Activated CD4-positive, alpha-beta memory T cell treated with anti-CD3 and anti-CD28 coated beads for 36 hours (primary cell): ENCODE results near the gene HELZ. TPM values are rescaled to one million over a fixed set of nuclear protein-coding genes. Genes with fewer than 3 reads are reported as not detected.
"Not testable (repeated sequence)": the region's sequence is repeated elsewhere in the genome, so short reads cannot be mapped to it uniquely, and the experiment has no call there.

Experiments
- CTCF ChIA-PET: fragments of 350-600 bp; sonication (Branson Sonifier 250); formaldehyde crosslinking; loops from one replicate; lab custom pipeline; 2021; ENCODE audit warnings: antibody characterized with exemption, inconsistent platforms; lab: Charles Lee
- POLR2A ChIA-PET: fragments of 350-600 bp; sonication (Branson Sonifier 250); formaldehyde crosslinking; loops from one replicate; lab custom pipeline; 2021; ENCODE audit warnings: antibody characterized with exemption; lab: Charles Lee
- DNase-seq: peaks from one replicate; pipeline ENCODE4 v3.0.0-alpha.2; 2020
- H3K27ac Mint-ChIP-seq: one replicate; pipeline ENCODE4 v1.8.0; 2021; ENCODE audit warnings: mixed read lengths
- H3K27me3 Mint-ChIP-seq: one replicate; pipeline ENCODE4 v1.8.0; 2021; ENCODE audit warnings: mixed read lengths
- H3K36me3 Mint-ChIP-seq: one replicate; pipeline ENCODE4 v1.8.0; 2021; ENCODE audit warnings: mixed read lengths
- H3K4me1 Mint-ChIP-seq: one replicate; pipeline ENCODE4 v1.8.0; 2021; ENCODE audit warnings: low read depth, mixed read lengths
- H3K4me3 Mint-ChIP-seq: one replicate; pipeline ENCODE4 v1.8.0; 2021; ENCODE audit warnings: mild to moderate bottlenecking, mixed read lengths
- H3K9me3 Mint-ChIP-seq: one replicate; pipeline ENCODE4 v1.8.0; 2021; ENCODE audit warnings: mixed read lengths
- intact Hi-C: fragments of 100-400 bp; cut with micrococcal nuclease; formaldehyde crosslinking; loops from one replicate; pipeline ENCODE4 v1.15.1; 2023
- total RNA-seq, 2 experiments: library from RNA; stranded (reverse); gene quantifications; one replicate each; pipeline ENCODE4 v1.2.3, GENCODE V29; 2021

Gene HELZ
- total RNA-seq, 2 experiments from 2014 or later: 52.0 to 53.1 TPM

DNA sequence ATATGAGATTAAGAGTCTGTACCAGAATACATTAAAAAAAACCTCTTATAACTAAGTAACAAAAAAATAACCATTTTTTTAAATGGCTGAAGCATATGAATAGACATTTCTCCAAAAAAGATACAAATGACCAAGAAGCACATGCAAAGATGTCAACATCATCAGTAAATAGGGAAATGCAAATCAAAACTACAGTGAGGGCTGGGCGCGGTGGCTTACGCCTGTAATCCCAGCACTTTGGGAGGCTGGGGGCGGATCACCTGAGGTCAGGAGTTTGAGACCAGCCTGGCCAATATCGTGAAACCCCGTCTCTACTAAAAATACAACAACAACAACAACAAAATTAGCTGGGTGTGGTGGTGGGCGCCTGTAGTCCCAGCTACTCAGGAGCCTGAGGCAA is 140.4 kb downstream of the HELZ start:
- Mint-ChIP-seq H3K4me1 (peaks cover 35% of the 10 kb centered on the region), H3K36me3 (peaks cover 46% of the 10 kb centered on the region)
- H3K9me3 Mint-ChIP-seq, H3K27ac Mint-ChIP-seq, H3K27me3 Mint-ChIP-seq, H3K4me3 Mint-ChIP-seq, intact Hi-C loops, POLR2A ChIA-PET, CTCF ChIA-PET, DNase-seq: not testable (repeated sequence)

DNA sequence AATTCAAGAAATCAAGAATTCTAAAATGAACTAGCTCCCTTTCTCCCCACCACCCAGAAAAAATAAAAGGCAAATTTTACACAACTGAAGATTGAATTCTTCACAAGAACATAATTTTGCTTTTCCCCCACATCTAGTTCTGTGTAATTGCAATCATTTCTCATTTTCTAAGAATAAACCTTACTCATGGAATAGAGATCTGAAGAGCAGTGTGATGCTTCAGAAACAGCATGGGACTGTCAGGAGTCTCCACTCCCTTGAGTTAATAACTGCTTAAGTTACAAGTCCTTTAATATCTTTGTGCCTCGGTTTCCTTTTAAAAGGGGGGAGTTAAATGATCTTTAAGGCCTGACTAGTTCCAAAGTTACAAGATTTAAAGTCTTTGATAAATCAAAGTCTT is 147.0 kb downstream of the HELZ start:
- intact Hi-C loops: no loop called here
- CTCF ChIA-PET: no interaction called here
- H3K9me3 Mint-ChIP-seq: no peaks in the 10 kb centered on the region
- H3K27me3 Mint-ChIP-seq: no peaks in the 10 kb centered on the region
- no peak for DNase-seq
- peaks cover 63% of the 10 kb centered on the region for H3K4me1 Mint-ChIP-seq
- no peak overlapping the region for H3K4me3 Mint-ChIP-seq
- H3K36me3 Mint-ChIP-seq: peaks cover 25% of the 10 kb centered on the region
- no peak overlapping the region for H3K27ac Mint-ChIP-seq
- POLR2A ChIA-PET: no interaction called here

DNA sequence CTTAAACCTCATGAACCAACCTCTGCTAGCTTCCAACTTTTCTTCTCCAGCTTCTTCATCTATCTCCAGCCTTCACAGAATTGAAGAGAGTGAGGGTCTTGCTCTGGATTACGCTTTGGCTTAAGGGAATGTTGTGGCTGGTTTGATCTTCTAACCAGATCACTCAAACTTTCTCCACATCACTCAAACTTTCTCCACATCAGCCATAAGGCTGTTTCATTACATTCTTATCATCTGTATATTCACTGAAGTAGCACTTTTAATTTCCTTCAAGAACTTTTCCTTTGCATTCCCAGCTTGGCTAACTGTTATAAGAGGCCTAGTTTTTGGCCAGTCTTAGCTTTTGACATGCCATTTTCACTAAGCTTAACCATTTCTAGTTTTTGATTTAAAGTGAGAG is 148.4 kb downstream of the HELZ start:
- H3K4me3 Mint-ChIP-seq: no peak overlapping the region

GRCh38 chr17:67095803-67096202 is 149.2 kb downstream of the HELZ start:
- no peaks in the 10 kb centered on the region for H3K27me3 Mint-ChIP-seq
- peaks cover 51% of the 10 kb centered on the region for H3K4me1 Mint-ChIP-seq
- ChIA-PET CTCF (no interaction called here), POLR2A (no interaction called here)
- H3K9me3 Mint-ChIP-seq: no peaks in the 10 kb centered on the region
- H3K4me3 Mint-ChIP-seq: no peak overlapping the region
- intact Hi-C loops: no loop called here
- H3K36me3 Mint-ChIP-seq: peaks cover 15% of the 10 kb centered on the region
- no peak for DNase-seq
- H3K27ac Mint-ChIP-seq: peak overlapping the region; percentile 3

More for the DNA sequence above, 148.4 kb downstream of the HELZ start:
- Mint-ChIP-seq H3K27me3 (no peaks in the 10 kb centered on the region), H3K4me1 (peaks cover 56% of the 10 kb centered on the region), H3K27ac (no peak overlapping the region), H3K9me3 (no peaks in the 10 kb centered on the region), H3K36me3 (peaks cover 19% of the 10 kb centered on the region)
- intact Hi-C loops: no loop called here
- ChIA-PET CTCF (no interaction called here), POLR2A (no interaction called here)
- DNase-seq: no peak

- DNase-seq: peak; percentile 44
- Mint-ChIP-seq H3K36me3 (peaks cover 12% of the 10 kb centered on the region), H3K4me1 (peaks cover 53% of the 10 kb centered on the region), H3K27ac (peak overlapping the region; percentile 3)
- H3K9me3 Mint-ChIP-seq, CTCF ChIA-PET, H3K27me3 Mint-ChIP-seq, intact Hi-C loops, POLR2A ChIA-PET, H3K4me3 Mint-ChIP-seq: not testable (repeated sequence)
Observed at GRCh38 chr17:67095291-67095690, 149.7 kb downstream of the HELZ start.

DNA sequence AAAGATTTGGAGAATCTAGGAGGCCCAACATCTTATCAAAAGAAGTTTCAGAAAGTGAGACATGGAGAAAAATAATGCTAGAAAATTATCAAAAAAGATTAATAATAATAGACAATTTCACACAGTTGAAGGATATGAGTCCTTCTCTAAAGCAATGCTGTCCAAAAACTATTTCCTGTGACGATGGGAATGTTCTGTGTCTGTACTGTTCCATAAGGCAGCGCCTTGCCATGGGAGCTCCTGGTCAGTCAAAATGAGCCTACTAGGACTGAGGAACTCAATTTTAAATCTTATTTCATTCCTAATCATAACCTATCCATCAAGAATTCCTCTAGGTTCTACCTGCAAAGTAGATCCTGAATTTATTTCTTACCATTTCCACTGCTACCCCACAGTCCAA is 151.6 kb downstream of the HELZ start:
- Mint-ChIP-seq H3K27ac (no peak overlapping the region), H3K4me1 (peaks cover 53% of the 10 kb centered on the region), H3K4me3 (no peak overlapping the region), H3K36me3 (peaks cover 13% of the 10 kb centered on the region), H3K27me3 (no peaks in the 10 kb centered on the region), H3K9me3 (no peaks in the 10 kb centered on the region)
- no peak for DNase-seq
- ChIA-PET POLR2A (no interaction called here), CTCF (no interaction called here)
- intact Hi-C loops: no loop called here

GRCh38 chr17:67092710-67093109 is 152.3 kb downstream of the HELZ start:
- POLR2A ChIA-PET, DNase-seq, intact Hi-C loops, H3K27me3 Mint-ChIP-seq, CTCF ChIA-PET, H3K27ac Mint-ChIP-seq, H3K9me3 Mint-ChIP-seq, H3K4me3 Mint-ChIP-seq: not testable (repeated sequence)
- Mint-ChIP-seq H3K36me3 (peaks cover 16% of the 10 kb centered on the region), H3K4me1 (peaks cover 48% of the 10 kb centered on the region)

GRCh38 chr17:67092291-67092690 is 152.7 kb downstream of the HELZ start:
- H3K4me3 Mint-ChIP-seq: no peak overlapping the region
- intact Hi-C loops: no loop called here
- no peak for DNase-seq
- ChIA-PET CTCF (no interaction called here), POLR2A (no interaction called here)
- H3K36me3 Mint-ChIP-seq: peaks cover 16% of the 10 kb centered on the region
- no peaks in the 10 kb centered on the region for H3K9me3 Mint-ChIP-seq
- H3K27ac Mint-ChIP-seq: no peak overlapping the region
- H3K27me3 Mint-ChIP-seq: no peaks in the 10 kb centered on the region
- H3K4me1 Mint-ChIP-seq: peaks cover 45% of the 10 kb centered on the region

- POLR2A ChIA-PET: no interaction called here
- CTCF ChIA-PET: no interaction called here
- H3K27me3 Mint-ChIP-seq: no peaks in the 10 kb centered on the region
- intact Hi-C loops: no loop called here
- H3K36me3 Mint-ChIP-seq: peaks cover 14% of the 10 kb centered on the region
- H3K27ac Mint-ChIP-seq: no peak overlapping the region
- no peak overlapping the region for H3K4me3 Mint-ChIP-seq
- H3K9me3 Mint-ChIP-seq: no peaks in the 10 kb centered on the region
- DNase-seq: no peak
- H3K4me1 Mint-ChIP-seq: peaks cover 32% of the 10 kb centered on the region
Observed at GRCh38 chr17:67090341-67090740, 154.7 kb downstream of the HELZ start.

DNA sequence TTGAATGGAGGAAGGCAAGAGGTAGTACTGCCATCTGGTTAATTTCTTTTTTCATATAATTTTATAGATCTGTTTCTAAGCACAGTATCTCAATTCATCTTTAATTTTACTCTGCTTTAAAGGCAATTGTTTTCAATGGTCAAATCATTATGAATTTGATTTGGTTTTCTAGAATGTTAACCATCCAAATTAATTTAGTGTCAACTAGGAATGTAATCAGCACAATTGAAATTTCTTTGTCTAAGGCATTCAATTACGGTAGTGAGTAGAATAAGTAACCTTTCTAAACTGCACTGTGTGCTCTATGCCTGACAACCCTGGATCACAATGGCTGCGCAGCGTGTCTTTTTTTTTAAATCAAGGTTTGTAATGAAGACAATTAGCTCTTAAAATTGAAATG is 156.4 kb downstream of the HELZ start:
- H3K9me3 Mint-ChIP-seq: no peaks in the 10 kb centered on the region
- no peak for DNase-seq
- H3K4me1 Mint-ChIP-seq: peaks cover 23% of the 10 kb centered on the region
- no peak overlapping the region for H3K27ac Mint-ChIP-seq
- CTCF ChIA-PET: interaction anchor here (0.5 kb wide), 1 partner anchor 133 kb away, joined by 3 read pairs; no protein-coding TSS in a partner anchor
- intact Hi-C loops: no loop called here
- H3K4me3 Mint-ChIP-seq: no peak overlapping the region
- peaks cover 11% of the 10 kb centered on the region for H3K36me3 Mint-ChIP-seq
- POLR2A ChIA-PET: no interaction called here
- H3K27me3 Mint-ChIP-seq: no peaks in the 10 kb centered on the region

GRCh38 chr17:67085406-67085805 is 159.6 kb downstream of the HELZ start:
- Mint-ChIP-seq H3K4me1 (peaks cover 31% of the 10 kb centered on the region), H3K27me3 (no peaks in the 10 kb centered on the region), H3K36me3 (peaks cover 11% of the 10 kb centered on the region), H3K27ac (no peak overlapping the region), H3K4me3 (no peak overlapping the region), H3K9me3 (no peaks in the 10 kb centered on the region)
- POLR2A ChIA-PET: no interaction called here
- CTCF ChIA-PET: interaction anchor here (0.6 kb wide), 1 partner anchor 600 kb away, joined by 3 read pairs; no protein-coding TSS in a partner anchor
- intact Hi-C loops: no loop called here
- no peak for DNase-seq

DNA sequence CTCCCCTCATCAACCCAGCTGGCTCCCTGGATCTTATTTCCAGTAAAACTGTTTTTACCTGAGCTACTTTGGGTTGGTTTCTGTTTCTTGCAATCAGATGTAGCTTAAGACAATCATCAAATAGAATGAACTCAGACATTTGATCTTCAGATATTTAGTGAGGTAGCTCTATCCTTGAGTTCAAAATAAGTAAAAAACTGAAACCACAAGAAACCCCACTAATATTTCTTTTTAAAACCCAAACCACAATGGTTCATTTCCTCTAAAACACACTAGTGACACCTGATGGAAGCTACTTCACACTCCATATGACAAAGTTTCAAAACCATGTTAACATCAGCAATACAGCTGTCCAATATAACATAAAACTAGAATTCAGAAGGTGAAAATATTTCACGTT is 162.9 kb downstream of the HELZ start:
- intact Hi-C loops: no loop called here
- Mint-ChIP-seq H3K4me1 (peaks cover 19% of the 10 kb centered on the region), H3K27me3 (no peaks in the 10 kb centered on the region), H3K27ac (peak overlapping the region; percentile 52), H3K36me3 (peaks cover 9% of the 10 kb centered on the region), H3K4me3 (no peak overlapping the region), H3K9me3 (no peaks in the 10 kb centered on the region)
- ChIA-PET POLR2A (interaction anchor here (1.3 kb wide), 1 partner anchor 14 kb away, joined by 4 read pairs; no protein-coding TSS in a partner anchor), CTCF (interaction anchor here (0.9 kb wide), 1 partner anchor 167 kb away, joined by 3 read pairs; no protein-coding TSS in a partner anchor)
- DNase-seq: no peak

DNA sequence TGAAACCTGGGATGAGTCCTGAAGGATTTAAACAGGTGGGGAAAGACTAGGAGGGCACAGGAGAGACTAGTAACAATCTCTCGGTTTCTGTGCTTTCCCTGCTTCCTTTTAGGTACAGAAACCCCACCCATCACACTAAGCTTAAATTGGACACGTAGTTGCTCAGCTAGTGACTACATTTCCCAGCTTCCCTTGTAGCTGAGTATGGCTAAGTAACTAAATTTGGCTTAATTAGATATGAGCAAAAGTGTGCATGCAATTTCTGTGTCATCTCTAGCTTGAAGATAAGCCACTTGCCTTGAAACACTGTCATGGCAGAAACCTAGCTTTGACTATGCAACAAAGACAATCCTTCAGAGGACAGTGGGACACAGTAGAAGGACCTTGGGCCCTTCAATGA is 164.2 kb downstream of the HELZ start:
- H3K4me3 Mint-ChIP-seq: no peak overlapping the region
- no peak overlapping the region for H3K27ac Mint-ChIP-seq
- peaks cover 11% of the 10 kb centered on the region for H3K36me3 Mint-ChIP-seq
- ChIA-PET POLR2A (interaction anchor here (0.6 to 1.3 kb wide), 2 partner anchors 12 to 50 kb away, joined by 3 to 4 read pairs; no protein-coding TSS in a partner anchor), CTCF (no interaction called here)
- intact Hi-C loops: no loop called here
- H3K27me3 Mint-ChIP-seq: no peaks in the 10 kb centered on the region
- peaks cover 19% of the 10 kb centered on the region for H3K4me1 Mint-ChIP-seq
- no peaks in the 10 kb centered on the region for H3K9me3 Mint-ChIP-seq
- DNase-seq: no peak
